ENCODE data around the gene CCNL2.

The CCNL2 gene

GRCh38 chr1:1398677-1399186, 403 bp downstream of the CCNL2 start:
- H3K36me3 ChIP-seq (ENCODE audit: insufficient read depth) = peaks cover 20% of the 10 kb centered on the region; the same call in 1 of the 2 replicates
- no peak for TF ChIP-seq CTCF (conservative IDR thresholded peaks at IDR 0.05; ENCODE audit: low read depth, low read length)

GRCh38 chr1:1397839-1398523, 1.2 kb downstream of the CCNL2 start:
- peak overlapping the region; percentile 96 for H3K4me3 ChIP-seq (IDR thresholded peaks at IDR 0.05; ENCODE audit: insufficient read depth, low read depth, low read length)
- H3K4me1 ChIP-seq (ENCODE audit: low read depth, poor library complexity, severe bottlenecking) = peaks cover 41% of the 10 kb centered on the region
- H3K9ac ChIP-seq = peak overlapping the region; percentile 90
- no peaks in the 10 kb centered on the region for H4K20me1 ChIP-seq (ENCODE audit: insufficient read depth)
- peaks cover 20% of the 10 kb centered on the region; the same call in 1 of the 2 replicates for H3K36me3 ChIP-seq (ENCODE audit: insufficient read depth)
- H3K27ac ChIP-seq = peak overlapping the region; percentile 60; the same call in 1 of the 2 replicates
- no peak overlapping the region for H2AFZ ChIP-seq (ENCODE audit: low read depth)
- H3K4me2 ChIP-seq = peak overlapping the region; percentile 94
- no peak for TF ChIP-seq CTCF (conservative IDR thresholded peaks at IDR 0.05; ENCODE audit: low read depth, low read length)
- peaks cover 79% of the 10 kb centered on the region for H3K79me2 ChIP-seq (ENCODE audit: insufficient read depth, low read depth)
- no peaks in the 10 kb centered on the region for H3K27me3 ChIP-seq (ENCODE audit: insufficient read depth, low read depth)

More at GRCh38 chr1:1398677-1399186, 403 bp downstream of the CCNL2 start:
- Histone ChIP-seq H3K79me2 (ENCODE audit: insufficient read depth, low read depth) (peaks cover 74% of the 10 kb centered on the region), H3K27me3 (ENCODE audit: insufficient read depth, low read depth) (no peaks in the 10 kb centered on the region), H3K4me2 (peak overlapping the region; percentile 94; the same call in 1 of the 2 replicates), H3K9ac (peak overlapping the region; percentile 90), H3K4me3 (IDR thresholded peaks at IDR 0.05; ENCODE audit: insufficient read depth, low read depth, low read length) (peak overlapping the region; percentile 96), H4K20me1 (ENCODE audit: insufficient read depth) (no peaks in the 10 kb centered on the region), H2AFZ (ENCODE audit: low read depth) (peak overlapping the region; percentile 70), H3K27ac (peak overlapping the region; percentile 60), H3K4me1 (ENCODE audit: low read depth, poor library complexity, severe bottlenecking) (peaks cover 41% of the 10 kb centered on the region)

- H3K36me3 ChIP-seq (ENCODE audit: insufficient read depth) = peaks cover 44% of the 10 kb centered on the region; the same call in 1 of the 2 replicates
- peaks cover 68% of the 10 kb centered on the region for H3K79me2 ChIP-seq (ENCODE audit: insufficient read depth, low read depth)
- H4K20me1 ChIP-seq (ENCODE audit: insufficient read depth) = no peaks in the 10 kb centered on the region
Measured at GRCh38 chr1:1395166-1395565, 4.0 kb downstream of the CCNL2 start.

GRCh38 chr1:1394116-1394515, 5.0 kb downstream of the CCNL2 start:
- H2AFZ ChIP-seq (ENCODE audit: low read depth) = no peak overlapping the region
- H3K4me2 ChIP-seq = no peak overlapping the region
- peaks cover 61% of the 10 kb centered on the region for H3K79me2 ChIP-seq (ENCODE audit: insufficient read depth, low read depth)
- no peak overlapping the region for H3K27ac ChIP-seq
- no peaks in the 10 kb centered on the region for H3K27me3 ChIP-seq (ENCODE audit: insufficient read depth, low read depth)
- peaks cover 54% of the 10 kb centered on the region; the same call in 1 of the 2 replicates for H3K36me3 ChIP-seq (ENCODE audit: insufficient read depth)
- H3K4me1 ChIP-seq (ENCODE audit: low read depth, poor library complexity, severe bottlenecking) = peaks cover 19% of the 10 kb centered on the region
- no peaks in the 10 kb centered on the region for H4K20me1 ChIP-seq (ENCODE audit: insufficient read depth)
- H3K9ac ChIP-seq = no peak overlapping the region
- no peak for TF ChIP-seq CTCF (conservative IDR thresholded peaks at IDR 0.05; ENCODE audit: low read depth, low read length)
- no peak overlapping the region for H3K4me3 ChIP-seq (IDR thresholded peaks at IDR 0.05; ENCODE audit: insufficient read depth, low read depth, low read length)

More at GRCh38 chr1:1395166-1395565, 4.0 kb downstream of the CCNL2 start:
- H3K27me3 ChIP-seq (ENCODE audit: insufficient read depth, low read depth) = no peaks in the 10 kb centered on the region
- no peak overlapping the region for H3K4me3 ChIP-seq (IDR thresholded peaks at IDR 0.05; ENCODE audit: insufficient read depth, low read depth, low read length)
- H3K9ac ChIP-seq = no peak overlapping the region
- no peak overlapping the region for H3K27ac ChIP-seq
- H2AFZ ChIP-seq (ENCODE audit: low read depth) = no peak overlapping the region
- H3K4me1 ChIP-seq (ENCODE audit: low read depth, poor library complexity, severe bottlenecking) = peaks cover 19% of the 10 kb centered on the region
- H3K4me2 ChIP-seq = no peak overlapping the region
- no peak for TF ChIP-seq CTCF (conservative IDR thresholded peaks at IDR 0.05; ENCODE audit: low read depth, low read length)

All from KMS-11 (cell line).